WERI-Rb-1 (cell line): ENCODE data around the gene ZDHHC5.
"Not testable (repeated sequence)": the region's sequence is repeated elsewhere in the genome, so short reads cannot be mapped to it uniquely, and the experiment has no call there.

ENCODE experiments used
- DNase-seq: peaks from one replicate; pipeline ENCODE4 v3.0.0-alpha.2; 2020
- H3K27ac ChIP-seq: fragments of 250-450 bp; sonication (Bioruptor Pico); 2 replicates; pipeline ENCODE4 v1.5.1; 2020; ENCODE audit warnings: mild to moderate bottlenecking, moderate library complexity
- H3K27me3 ChIP-seq: fragments of 250-450 bp; sonication (Bioruptor Pico); 2 replicates; pipeline ENCODE4 v1.5.1; 2021; ENCODE audit warnings: mild to moderate bottlenecking, low read depth, moderate library complexity; ENCODE audit not compliant: insufficient read depth, severe bottlenecking
- H3K36me3 ChIP-seq: fragments of 250-450 bp; sonication (Bioruptor Pico); 2 replicates; pipeline ENCODE4 v1.5.1; 2020; ENCODE audit warnings: mild to moderate bottlenecking, moderate library complexity
- H3K4me3 ChIP-seq: 2 replicates; pipeline ENCODE4 v1.5.1; 2011; ENCODE audit warnings: low read depth, mild to moderate bottlenecking, control low read depth, low read length
- H3K9me3 ChIP-seq: fragments of 250-450 bp; sonication (Bioruptor Pico); 2 replicates; pipeline ENCODE4 v1.5.1; 2021; ENCODE audit warnings: mild to moderate bottlenecking, moderate library complexity; ENCODE audit not compliant: severe bottlenecking
- CTCF ChIP-seq: IDR thresholded peaks from 2 replicates; pipeline ENCODE4 v1.5.1; 2011; ENCODE audit warnings: low read depth, mild to moderate bottlenecking, control low read depth, inconsistent platforms, low read length

The ZDHHC5 gene

GRCh38 chr11:57712256-57713150 is 44.6 kb downstream of the ZDHHC5 start, which contains the start of gene TMX2:
TSS of gene TMX2 (plus strand) at chr11:57712593. CDS start at chr11:57712619, 26 bp downstream.
- peak within 1 kb of the TSS; percentile 88 for H3K27ac ChIP-seq
- no peak for TF ChIP-seq CTCF
- H3K36me3 ChIP-seq: peaks cover 37% of the 10 kb centered on the region
- no peaks in the 10 kb centered on the region for H3K9me3 ChIP-seq
- DNase-seq: peak; percentile 93
- peak within 1 kb of the TSS; percentile 79 for H3K4me3 ChIP-seq
- no peaks in the 10 kb centered on the region for H3K27me3 ChIP-seq

- Histone ChIP-seq H3K36me3 (peaks cover 32% of the 10 kb centered on the region), H3K27me3 (no peaks in the 10 kb centered on the region), H3K4me3 (peak overlapping the region; percentile 79; the same call in 1 of the 2 replicates), H3K27ac (no peak overlapping the region), H3K9me3 (no peaks in the 10 kb centered on the region)
- no peak for TF ChIP-seq CTCF
- DNase-seq: no peak
Measured at GRCh38 chr11:57713835-57714234, 45.9 kb downstream of the ZDHHC5 start.

GRCh38 chr11:57716726-57717125 is 48.8 kb downstream of the ZDHHC5 start:
- not testable (repeated sequence) for H3K27me3 ChIP-seq, H3K9me3 ChIP-seq, H3K27ac ChIP-seq, H3K4me3 ChIP-seq, DNase-seq
- H3K36me3 ChIP-seq: peaks cover 33% of the 10 kb centered on the region

- no peak for TF ChIP-seq CTCF
- Histone ChIP-seq H3K27me3 (no peaks in the 10 kb centered on the region), H3K27ac (no peak overlapping the region), H3K4me3 (no peak overlapping the region), H3K9me3 (no peaks in the 10 kb centered on the region), H3K36me3 (peaks cover 24% of the 10 kb centered on the region)
- no peak for DNase-seq
Measured at GRCh38 chr11:57727185-57727584, 59.3 kb downstream of the ZDHHC5 start.

GRCh38 chr11:57728829-57729228 is 60.9 kb downstream of the ZDHHC5 start:
- Histone ChIP-seq H3K27ac (no peak overlapping the region), H3K4me3 (no peak overlapping the region), H3K36me3 (peaks cover 16% of the 10 kb centered on the region), H3K9me3 (no peaks in the 10 kb centered on the region), H3K27me3 (no peaks in the 10 kb centered on the region)
- no peak for TF ChIP-seq CTCF
- no peak for DNase-seq

- no peak for DNase-seq
- no peaks in the 10 kb centered on the region for H3K27me3 ChIP-seq
- peaks cover 15% of the 10 kb centered on the region for H3K36me3 ChIP-seq
- no peaks in the 10 kb centered on the region for H3K9me3 ChIP-seq
- no peak for TF ChIP-seq CTCF
- no peak overlapping the region for H3K27ac ChIP-seq
- no peak overlapping the region for H3K4me3 ChIP-seq
Measured at GRCh38 chr11:57729479-57729878, 61.6 kb downstream of the ZDHHC5 start.
